NCI-H2227 (cell line): Measurements from ENCODE around the gene SLC15A1.

Experiments
- DNase-seq: peaks from one replicate; lab custom pipeline; 2025; ENCODE audit not compliant: unreplicated experiment; lab: John Stamatoyannopoulos, UW

The SLC15A1 gene

GRCh38 chr13:98781470-98781869 lies 29.0 kb upstream of the SLC15A1 start:
- DNase-seq: no peak

- DNase-seq: no peak
These were observed 28.6 kb upstream of the SLC15A1 start for GRCh38 chr13:98781045-98781444.

- DNase-seq: no peak
These were observed 28.0 kb upstream of the SLC15A1 start for GRCh38 chr13:98780451-98780850.

- no peak for DNase-seq
These were observed 27.2 kb upstream of the SLC15A1 start for GRCh38 chr13:98779695-98780094.

DNA sequence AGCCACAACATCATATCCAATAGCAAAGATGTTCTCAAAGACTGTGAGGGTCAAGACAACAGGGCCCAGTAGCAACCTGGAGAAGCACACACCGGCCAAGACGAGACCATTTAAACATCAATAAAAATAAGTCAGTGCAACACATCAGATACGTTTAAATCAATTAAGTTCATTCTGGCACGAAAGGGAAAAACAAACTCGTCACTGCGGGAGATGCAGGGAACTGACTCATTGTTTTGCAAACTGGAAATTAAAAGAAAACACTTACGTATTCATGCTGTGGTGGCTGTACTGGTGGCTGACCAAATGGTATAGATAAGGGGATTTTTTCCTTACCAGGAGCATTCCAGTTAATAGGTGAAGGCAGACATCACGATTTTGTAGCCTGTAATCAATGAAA lies 26.3 kb upstream of the SLC15A1 start:
- no peak for DNase-seq

DNA sequence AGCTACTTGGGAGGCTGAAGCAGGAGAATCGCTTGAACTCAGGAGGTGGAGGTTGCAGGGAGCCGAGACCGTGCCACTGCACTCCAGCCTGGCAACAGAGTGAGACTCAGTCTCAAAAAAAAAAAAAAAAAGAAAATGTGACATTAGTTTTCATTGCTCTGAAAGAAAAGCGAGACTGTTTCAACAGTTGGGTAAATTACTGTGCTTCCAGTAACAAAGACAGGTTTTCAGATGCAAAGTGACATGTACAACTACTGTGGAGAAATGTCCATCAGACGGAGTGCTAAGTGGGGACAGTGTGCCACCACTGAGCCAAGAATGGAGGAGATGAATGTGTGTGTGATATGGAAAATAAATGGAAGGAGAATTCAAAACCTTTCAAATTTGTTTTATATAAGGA lies 24.2 kb upstream of the SLC15A1 start:
- DNase-seq: no peak

DNA sequence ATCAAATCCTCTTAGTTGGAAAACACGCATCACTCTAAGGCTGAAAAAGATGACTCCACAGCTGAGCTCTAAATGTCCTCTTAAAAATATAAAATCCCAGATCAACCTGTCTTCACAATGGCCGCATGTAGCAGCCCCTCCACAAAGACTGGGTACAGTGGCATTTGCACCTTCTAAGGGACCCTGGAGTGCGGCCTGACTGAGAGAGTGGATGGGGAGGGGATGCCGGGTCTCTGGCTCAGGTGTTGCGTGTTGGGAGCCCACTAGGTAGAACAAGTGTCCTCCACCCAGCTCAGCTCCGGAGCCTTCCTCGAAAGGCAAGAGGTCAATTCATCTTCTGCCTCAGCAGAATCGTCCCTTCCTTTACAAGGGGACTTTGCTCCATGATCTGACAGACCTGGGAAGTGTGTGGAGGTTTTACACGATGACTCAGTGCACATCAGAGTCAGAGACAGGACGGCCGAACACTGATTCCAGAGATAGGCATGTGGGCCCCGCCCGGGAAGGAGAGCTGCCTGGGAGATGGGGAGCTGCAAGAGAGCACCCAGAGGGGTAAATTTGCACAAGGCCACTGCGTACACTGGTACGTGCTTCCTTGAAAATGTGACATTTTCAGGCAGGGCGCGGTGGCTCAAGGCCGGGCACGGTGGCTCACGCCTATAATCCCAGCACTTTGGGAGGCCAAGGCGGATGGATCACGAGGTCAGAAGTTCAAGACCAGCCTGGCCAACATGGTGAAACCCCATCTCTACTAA lies 23.5 kb upstream of the SLC15A1 start:
- no peak for DNase-seq

DNA sequence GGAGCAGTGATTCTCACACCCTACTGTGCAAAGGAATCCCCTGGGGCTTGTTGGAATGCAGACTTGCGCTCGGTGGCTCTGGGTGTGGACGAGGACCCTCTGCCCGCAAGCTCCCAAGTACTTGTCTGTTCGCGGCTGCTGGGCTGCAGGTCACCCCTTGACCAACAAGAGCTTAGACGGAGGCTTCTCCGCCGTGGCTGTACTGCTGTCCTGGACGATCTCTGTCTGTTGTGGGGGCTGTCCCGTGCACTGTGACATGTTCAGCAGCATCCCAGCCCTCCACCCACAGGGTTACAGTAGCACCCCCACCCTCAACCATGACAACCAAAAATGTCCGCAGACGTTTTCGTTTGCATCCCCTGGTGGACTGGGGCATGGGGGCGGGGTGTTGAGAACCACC lies 22.9 kb upstream of the SLC15A1 start:
- no peak for DNase-seq

DNA sequence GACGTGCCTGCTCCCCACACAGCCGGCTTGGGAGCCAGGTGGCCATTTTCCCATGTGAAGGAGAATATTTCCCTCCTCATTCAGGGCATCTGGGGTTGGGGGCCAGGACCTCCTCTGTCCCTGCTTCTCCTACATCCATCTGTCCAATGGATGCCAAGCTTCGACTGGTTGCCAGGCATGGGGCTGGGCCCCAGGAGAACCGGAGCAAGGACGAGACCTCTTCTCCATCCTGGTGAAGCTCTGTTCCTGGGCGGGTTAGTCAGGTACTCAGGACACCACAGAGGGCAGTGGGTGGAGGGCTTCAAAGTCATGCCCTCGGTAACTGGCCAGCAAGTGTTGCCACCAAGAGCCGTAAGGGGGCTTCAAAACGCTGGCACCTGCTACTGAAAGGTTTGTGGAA lies 22.3 kb upstream of the SLC15A1 start:
- no peak for DNase-seq

DNA sequence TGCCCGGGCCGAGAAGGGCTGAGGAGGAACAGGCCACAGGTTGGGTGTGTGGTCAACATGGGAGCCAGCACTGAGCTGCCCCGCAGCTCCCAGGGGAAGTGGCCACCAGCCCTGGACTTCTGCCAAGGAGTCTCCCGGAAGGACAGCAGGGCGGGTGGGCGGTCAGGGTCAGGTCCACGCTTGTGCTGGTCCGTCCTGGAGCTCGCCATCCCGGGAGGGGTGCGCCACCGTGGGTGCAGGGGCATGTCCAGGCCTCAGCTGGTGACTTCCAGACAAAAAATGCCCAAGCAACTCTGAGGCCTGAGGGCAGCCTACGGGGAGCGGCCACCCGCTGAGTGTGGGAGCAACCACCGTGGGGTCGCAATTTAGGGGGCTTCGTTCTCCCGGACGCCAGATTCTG lies 21.4 kb upstream of the SLC15A1 start:
- DNase-seq: no peak

DNA sequence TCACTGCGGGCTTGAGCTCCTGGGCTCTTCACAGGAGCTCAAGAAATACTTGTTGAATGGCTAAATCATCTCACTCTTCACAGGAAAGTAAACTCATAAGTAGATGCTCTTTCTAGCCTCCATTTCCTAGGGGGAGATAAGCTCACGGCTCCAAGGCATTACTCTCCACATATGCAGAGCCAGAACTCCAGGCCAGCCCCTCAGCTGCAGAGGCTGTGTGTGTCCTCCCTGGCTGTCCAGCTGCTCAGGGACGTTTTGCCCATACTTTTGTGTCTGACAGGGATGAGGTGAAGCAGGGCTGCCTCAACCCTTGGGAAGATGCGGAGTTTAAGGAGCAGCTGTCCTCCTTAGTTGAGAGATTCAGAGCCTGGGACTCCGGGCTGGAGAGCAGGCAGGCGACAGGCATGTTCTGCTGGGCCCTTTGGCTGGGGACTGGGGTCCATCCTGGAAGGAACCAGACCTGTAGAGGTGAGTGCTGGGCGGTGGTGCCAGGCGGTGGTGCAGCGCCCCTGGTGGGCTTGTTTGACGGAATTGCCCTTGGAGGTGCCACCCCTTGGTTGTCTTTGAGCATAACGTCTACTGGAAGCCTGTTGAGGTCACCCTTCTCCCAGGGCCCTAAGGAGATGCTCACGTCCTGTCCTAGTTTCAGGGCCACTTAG lies 20.5 kb upstream of the SLC15A1 start:
- DNase-seq: no peak

DNA sequence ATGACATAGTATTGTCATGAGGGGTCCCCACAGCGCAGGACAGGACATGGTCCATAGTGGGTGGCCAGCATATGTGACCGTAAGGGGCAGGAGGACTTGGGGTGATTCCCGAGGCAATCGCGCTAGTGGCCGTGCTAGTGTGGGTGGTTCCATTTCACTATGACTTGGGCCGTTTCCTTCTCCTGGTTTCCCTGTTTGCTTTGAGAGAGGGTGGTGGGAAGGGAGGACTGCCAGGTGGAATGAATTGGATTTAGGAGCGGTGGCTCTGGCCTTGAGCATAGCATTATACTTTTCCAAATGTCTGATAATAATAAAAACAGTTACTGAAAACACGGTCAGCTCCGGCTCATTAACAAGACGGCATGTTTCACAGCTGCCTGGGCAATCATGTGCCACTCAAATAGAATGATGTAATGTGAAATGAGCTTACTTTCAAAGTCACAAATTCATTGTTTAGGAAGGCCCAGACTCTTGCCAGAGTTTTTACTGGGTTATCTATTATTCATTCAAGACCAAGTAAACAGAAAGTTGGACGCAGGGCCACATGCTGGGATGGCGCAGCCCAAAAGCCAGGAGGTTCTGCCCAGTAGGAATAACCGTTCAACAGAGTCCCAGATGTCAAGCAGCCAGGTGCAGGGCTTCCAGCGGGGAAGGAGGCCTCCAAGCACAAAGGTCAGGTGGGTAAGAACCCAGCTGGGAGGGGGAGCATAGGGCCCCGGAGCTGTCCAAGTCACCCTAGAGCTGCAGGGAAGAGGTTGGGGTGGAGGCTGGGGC lies 19.6 kb upstream of the SLC15A1 start:
- no peak for DNase-seq

- no peak for DNase-seq
These were observed 17.3 kb upstream of the SLC15A1 start for GRCh38 chr13:98769736-98770135.

- DNase-seq: no peak
These were observed 16.1 kb upstream of the SLC15A1 start for GRCh38 chr13:98768522-98768921.

DNA sequence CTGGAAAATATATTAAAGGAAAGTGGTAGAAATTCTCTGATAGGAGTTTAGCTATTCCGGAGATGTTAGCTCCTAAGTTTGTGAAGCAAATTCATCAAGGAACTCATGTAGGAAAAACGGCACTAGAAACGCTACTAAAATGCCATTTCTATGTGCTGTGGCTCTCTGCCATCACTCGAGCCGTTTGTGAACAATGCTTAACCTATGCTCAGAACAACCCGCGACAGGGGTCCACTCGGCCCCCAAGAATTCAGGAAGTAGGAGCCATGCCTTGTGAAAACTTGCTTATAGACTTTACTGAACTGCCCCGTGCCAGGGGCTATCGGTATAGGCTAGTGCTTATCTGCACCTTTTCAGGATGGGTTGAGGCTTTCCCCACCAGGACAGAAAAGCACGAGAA lies 14.2 kb upstream of the SLC15A1 start:
- DNase-seq: no peak

GRCh38 chr13:98765996-98766519 lies 13.6 kb upstream of the SLC15A1 start:
- no peak for DNase-seq

- DNase-seq: no peak
These were observed 9.6 kb upstream of the SLC15A1 start for GRCh38 chr13:98761986-98762616.

- no peak for DNase-seq
These were observed 8.9 kb upstream of the SLC15A1 start for GRCh38 chr13:98761126-98761985.

DNA sequence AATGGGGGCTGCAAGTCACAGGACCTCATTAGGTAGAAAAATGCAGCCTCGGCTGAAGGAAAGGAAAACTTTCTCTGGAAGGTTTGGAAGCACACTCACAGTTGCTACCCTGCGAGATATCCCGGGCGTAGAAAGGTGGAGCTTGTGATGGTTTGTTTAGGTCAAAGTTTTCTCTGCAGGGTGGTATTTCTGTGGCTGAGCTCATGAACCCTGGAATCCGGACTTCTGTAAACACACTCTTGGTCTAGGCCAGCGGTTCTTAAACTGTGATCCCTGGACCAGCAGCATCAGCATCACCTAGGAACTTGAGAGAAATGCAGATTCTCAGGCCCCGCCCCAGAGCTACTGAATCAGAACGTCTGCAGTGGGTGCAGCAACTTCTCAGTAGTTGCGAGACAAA lies 3.3 kb upstream of the SLC15A1 start:
- DNase-seq: no peak

DNA sequence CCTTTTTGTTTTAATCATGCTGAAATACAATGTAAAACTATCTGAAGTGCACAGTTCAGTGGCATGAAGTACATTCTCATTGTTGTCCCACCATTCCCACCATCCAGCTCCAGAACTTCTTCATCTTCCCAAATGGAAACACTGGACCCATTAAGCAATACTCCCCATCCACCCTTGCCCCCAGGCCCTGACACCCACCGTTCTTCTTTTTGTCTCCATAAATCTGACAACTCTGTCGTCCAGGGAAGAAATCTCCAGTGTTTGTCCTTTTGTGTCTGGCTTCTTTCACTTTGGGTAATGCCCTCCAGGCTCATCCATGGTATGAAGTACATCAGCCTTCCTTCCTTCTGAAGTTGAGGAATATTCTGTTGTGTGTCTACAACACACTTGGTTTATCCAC lies 2.6 kb upstream of the SLC15A1 start:
- no peak for DNase-seq
